Testis (tissue), 3 donors: ENCODE data around the gene TNK2. TPM values are rescaled to one million over a fixed set of nuclear protein-coding genes. Genes with fewer than 3 reads are reported as not detected.

Experiments used
- DNase-seq: peaks from one replicate; pipeline ENCODE4 v3.0.0-alpha.2; 2019
- H3K27ac ChIP-seq, 2 donors: fragments of 200-600 bp; sonication (generic); one replicate each; pipeline ENCODE4 v1.5.1; 2019
- H3K27me3 ChIP-seq: fragments of 200-600 bp; sonication (generic); one replicate; pipeline ENCODE4 v1.5.1; 2019
- H3K36me3 ChIP-seq: fragments of 200-600 bp; sonication (generic); one replicate; pipeline ENCODE4 v1.5.1; 2017; ENCODE audit warnings: low read depth; ENCODE audit errors: missing control alignments
- H3K4me1 ChIP-seq: fragments of 200-600 bp; sonication (generic); one replicate; pipeline ENCODE4 v1.5.1; 2019
- H3K4me3 ChIP-seq, 2 donors: fragments of 200-600 bp; sonication (generic); one replicate each; pipeline ENCODE4 v1.5.1; 2017 to 2019
- H3K9me3 ChIP-seq: fragments of 200-600 bp; sonication (generic); one replicate; pipeline ENCODE4 v1.5.1; 2017
- POLR2A ChIP-seq: fragments of 450-650 bp; IDR thresholded peaks from one replicate; pipeline ENCODE4 v1.6.1; 2017; ENCODE audit warnings: antibody characterized with exemption, mild to moderate bottlenecking, moderate library complexity
- WGBS, 2 donors: methylation state at CpG; one replicate each; pipeline ENCODE4 v1.1.5; 2018; 5-methylcytosine and 5-hydroxymethylcytosine counted together
- intact Hi-C: fragments of 100-400 bp; cut with DNase I; formaldehyde crosslinking; loops from one replicate; pipeline ENCODE4 v1.15.1; 2023; ENCODE audit warnings: low total_unique reads
- polyA plus RNA-seq: library from polyadenylated mRNA; stranded (reverse); fragments of 350-450 nt; fragmentation: Illumina TruSeq; extraction: RNeasy Lipid Tissue Mini Kit (QIAGEN cat#74804); gene quantifications from one replicate; pipeline ENCODE4 v1.2.3, GENCODE V29; 2014; ENCODE audit warnings: low read depth, low replicate concordance; ENCODE audit not compliant: insufficient read depth
- total RNA-seq, 2 donors: library from RNA; depleted of rRNA; stranded (reverse); fragments of >200 nt; gene quantifications; one replicate each; pipeline ENCODE4 v1.2.3, GENCODE V29; 2016
- TF ChIP-seq, protein P1 (sequence below), 3 experiments: fragments of 450-650 bp in 2 of 3; fragments of 200-600 bp in 1 of 3; sonication (generic) in 1 of 3; IDR thresholded peaks; one replicate each; pipeline ENCODE4 v1.5.1; 2016 to 2019; ENCODE audit warnings: antibody characterized with exemption in 3 of 3, mild to moderate bottlenecking in 2 of 3, moderate library complexity in 1 of 3

TNK2 gene
- total and polyA plus RNA-seq, 3 donors from 2014 or later: 43.9 to 71.6 (median 71.4) TPM

- Histone ChIP-seq H3K27ac (no peak overlapping the region), H3K27me3 (no peaks in the 10 kb centered on the region), H3K9me3 (no peaks in the 10 kb centered on the region), H3K36me3 (no peaks in the 10 kb centered on the region), H3K4me1 (peaks cover 8% of the 10 kb centered on the region), H3K4me3 (no peak overlapping the region)
- TF ChIP-seq POLR2A: no peak
- TF ChIP-seq, protein P1, sequence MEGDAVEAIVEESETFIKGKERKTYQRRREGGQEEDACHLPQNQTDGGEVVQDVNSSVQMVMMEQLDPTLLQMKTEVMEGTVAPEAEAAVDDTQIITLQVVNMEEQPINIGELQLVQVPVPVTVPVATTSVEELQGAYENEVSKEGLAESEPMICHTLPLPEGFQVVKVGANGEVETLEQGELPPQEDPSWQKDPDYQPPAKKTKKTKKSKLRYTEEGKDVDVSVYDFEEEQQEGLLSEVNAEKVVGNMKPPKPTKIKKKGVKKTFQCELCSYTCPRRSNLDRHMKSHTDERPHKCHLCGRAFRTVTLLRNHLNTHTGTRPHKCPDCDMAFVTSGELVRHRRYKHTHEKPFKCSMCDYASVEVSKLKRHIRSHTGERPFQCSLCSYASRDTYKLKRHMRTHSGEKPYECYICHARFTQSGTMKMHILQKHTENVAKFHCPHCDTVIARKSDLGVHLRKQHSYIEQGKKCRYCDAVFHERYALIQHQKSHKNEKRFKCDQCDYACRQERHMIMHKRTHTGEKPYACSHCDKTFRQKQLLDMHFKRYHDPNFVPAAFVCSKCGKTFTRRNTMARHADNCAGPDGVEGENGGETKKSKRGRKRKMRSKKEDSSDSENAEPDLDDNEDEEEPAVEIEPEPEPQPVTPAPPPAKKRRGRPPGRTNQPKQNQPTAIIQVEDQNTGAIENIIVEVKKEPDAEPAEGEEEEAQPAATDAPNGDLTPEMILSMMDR (IDR thresholded peaks at IDR 0.05): no peak
- intact Hi-C loops: no loop called here
- no peak for DNase-seq
- 96 to 97% methylated on average over 10 to 14 of the region's 14 CpGs for WGBS, 2 donors
Measured at GRCh38 chr3:195884691-195885035, 23.7 kb downstream of the TNK2 start.

GRCh38 chr3:195883801-195884200, 24.6 kb downstream of the TNK2 start:
- H3K4me3 ChIP-seq: no peak overlapping the region
- 92 to 94% methylated on average over 12 of the region's 12 CpGs for WGBS, 2 donors
- peaks cover 8% of the 10 kb centered on the region for H3K4me1 ChIP-seq
- no peak for TF ChIP-seq POLR2A
- TF ChIP-seq, protein P1 (IDR thresholded peaks at IDR 0.05): no peak
- H3K36me3 ChIP-seq: no peaks in the 10 kb centered on the region
- no peak for DNase-seq
- intact Hi-C loops: no loop called here
- H3K27me3 ChIP-seq: no peaks in the 10 kb centered on the region
- H3K27ac ChIP-seq: no peak overlapping the region
- no peaks in the 10 kb centered on the region for H3K9me3 ChIP-seq

- intact Hi-C loops: no loop called here
- Histone ChIP-seq H3K9me3 (no peaks in the 10 kb centered on the region), H3K4me1 (peaks cover 8% of the 10 kb centered on the region), H3K4me3 (no peak overlapping the region), H3K36me3 (no peaks in the 10 kb centered on the region), H3K27ac (no peak overlapping the region), H3K27me3 (no peaks in the 10 kb centered on the region)
- WGBS, 2 donors: 93 to 94% methylated on average over 19 to 21 of the region's 21 CpGs
- DNase-seq: no peak
- no peak for TF ChIP-seq POLR2A
- TF ChIP-seq, protein P1 (IDR thresholded peaks at IDR 0.05): no peak
Measured at GRCh38 chr3:195883160-195883559, 25.2 kb downstream of the TNK2 start.

- intact Hi-C loops: no loop called here
- no peaks in the 10 kb centered on the region for H3K36me3 ChIP-seq
- no peaks in the 10 kb centered on the region for H3K9me3 ChIP-seq
- H3K4me1 ChIP-seq: peaks cover 8% of the 10 kb centered on the region
- no peak for TF ChIP-seq POLR2A
- TF ChIP-seq, protein P1 (IDR thresholded peaks at IDR 0.05): no peak
- no peaks in the 10 kb centered on the region for H3K27me3 ChIP-seq
- 92 to 94% methylated on average over 14 to 19 of the region's 19 CpGs for WGBS, 2 donors
- no peak overlapping the region for H3K27ac ChIP-seq
- no peak for DNase-seq
- no peak overlapping the region for H3K4me3 ChIP-seq
Measured at GRCh38 chr3:195882002-195882441, 26.3 kb downstream of the TNK2 start.

DNA sequence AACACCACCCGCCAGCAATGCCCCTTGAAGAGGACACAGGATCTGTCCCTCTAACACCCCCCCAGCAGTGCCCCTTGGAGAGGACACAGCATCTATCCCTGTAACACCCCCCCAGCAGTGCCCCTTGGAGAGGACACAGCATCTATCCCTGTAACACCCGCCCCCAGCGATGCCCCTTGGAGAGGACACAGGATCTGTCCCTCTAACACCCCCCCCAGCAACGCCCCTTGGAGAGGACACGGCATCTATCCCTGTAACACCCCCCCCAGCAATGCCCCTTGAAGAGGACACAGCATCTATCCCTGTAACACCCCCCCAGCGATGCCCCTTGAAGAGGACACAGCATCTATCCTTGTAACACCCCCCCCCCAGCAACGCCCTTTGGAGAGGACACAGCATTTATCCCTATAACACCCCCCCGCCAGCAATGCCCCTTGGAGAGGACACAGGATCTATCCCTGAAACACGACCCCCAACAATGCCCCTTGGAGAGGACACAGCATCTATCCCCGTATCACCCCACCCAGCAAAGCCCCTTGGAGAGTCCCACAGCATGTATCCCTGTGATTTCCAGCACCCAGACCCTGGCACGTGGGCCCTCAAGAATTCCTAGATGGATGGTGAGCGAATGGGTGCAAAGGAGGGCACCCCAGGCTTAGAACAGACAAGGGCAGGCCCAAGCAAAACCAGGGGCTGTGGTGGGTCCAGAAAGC, 26.9 kb downstream of the TNK2 start:
- no peaks in the 10 kb centered on the region for H3K36me3 ChIP-seq
- no peak overlapping the region for H3K27ac ChIP-seq
- WGBS, 2 donors: 88 to 91% methylated on average over 4 to 6 of the region's 12 CpGs
- H3K9me3 ChIP-seq: no peaks in the 10 kb centered on the region
- peaks cover 8% of the 10 kb centered on the region for H3K4me1 ChIP-seq
- intact Hi-C loops: no loop called here
- DNase-seq: no peak
- no peaks in the 10 kb centered on the region for H3K27me3 ChIP-seq
- TF ChIP-seq, protein P1 (IDR thresholded peaks at IDR 0.05): no peak
- no peak for TF ChIP-seq POLR2A
- no peak overlapping the region for H3K4me3 ChIP-seq
